HG02981 (cell line): ENCODE measurements around the gene PECR.

Source experiments
- ATAC-seq: cut with Tn5 transposase; IDR thresholded peaks from one replicate; pipeline ENCODE4 v1.9.1; 2021; ENCODE audit warnings: mild to moderate bottlenecking, moderate library complexity; ENCODE audit not compliant: unreplicated experiment

Gene PECR

DNA sequence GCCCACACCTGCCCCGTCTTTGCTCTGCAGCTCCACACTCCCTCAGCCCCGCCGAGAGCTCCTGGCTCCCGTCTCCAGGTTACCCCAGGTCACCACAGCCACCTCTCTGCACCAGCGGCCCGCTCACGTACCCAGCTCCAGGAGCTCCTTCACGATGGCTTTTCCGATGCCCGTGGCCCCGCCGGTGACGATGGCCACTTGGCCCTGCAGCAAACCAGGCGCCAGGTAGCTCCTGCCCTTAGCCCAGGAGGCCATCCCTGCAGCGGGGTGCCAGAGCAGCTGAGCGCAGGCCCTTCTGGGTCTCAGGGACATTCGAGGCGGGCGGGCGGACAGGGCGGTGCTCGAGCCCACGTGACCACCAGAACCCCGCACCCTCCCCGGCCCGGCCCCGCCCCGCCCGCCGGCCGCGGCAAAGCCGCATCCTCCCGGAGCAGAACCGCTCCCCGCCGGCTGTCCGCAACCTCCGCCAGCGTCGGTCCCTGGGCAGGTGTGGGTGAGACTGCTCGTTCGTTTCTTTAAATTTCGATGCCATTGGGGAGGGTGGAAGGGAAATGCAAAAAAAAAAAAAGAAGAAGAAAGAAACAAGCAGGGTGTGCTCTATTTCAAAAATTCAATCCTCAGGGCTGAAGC, at the start of gene PECR, which contains the start of gene TMEM169:
TSS of gene PECR (minus strand) at position 323 of the 630 bp plus-strand sequence. CDS start at position 255, 68 bp downstream.
TSS of gene TMEM169 (plus strand) at position 433 of the 630 bp plus-strand sequence. CDS start 14,045 bp downstream, outside the sequence.
- peak; percentile 94 for ATAC-seq

- ATAC-seq, result no peak
Measured at GRCh38 chr2:216130346-216130971, 48.9 kb upstream of the PECR start.

- ATAC-seq, result no peak
Measured at GRCh38 chr2:216126943-216127342, 45.3 kb upstream of the PECR start.

GRCh38 chr2:216121255-216121654, 39.6 kb upstream of the PECR start:
- ATAC-seq, result no peak

- no peak for ATAC-seq
Measured at GRCh38 chr2:216119986-216120385, 38.4 kb upstream of the PECR start.

DNA sequence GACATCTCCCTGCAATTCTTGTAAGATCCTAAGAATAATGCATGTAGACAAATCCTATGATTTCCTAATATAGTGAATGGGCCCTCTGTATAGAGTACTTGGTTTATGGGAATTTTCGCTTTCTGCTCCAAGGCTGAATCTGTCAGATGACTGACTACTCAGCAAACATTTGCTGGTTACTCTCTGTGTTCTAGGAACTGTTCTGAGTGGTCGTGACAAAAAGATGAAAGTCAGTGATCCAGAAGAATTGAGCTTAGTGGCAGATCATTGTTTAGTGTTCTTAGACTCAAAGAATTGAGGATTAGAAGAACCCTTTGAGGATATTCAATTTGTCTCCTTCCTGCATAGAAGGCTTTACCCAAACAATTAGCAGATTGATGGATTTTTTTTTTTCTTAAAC, 37.5 kb upstream of the PECR start:
- ATAC-seq, result no peak

DNA sequence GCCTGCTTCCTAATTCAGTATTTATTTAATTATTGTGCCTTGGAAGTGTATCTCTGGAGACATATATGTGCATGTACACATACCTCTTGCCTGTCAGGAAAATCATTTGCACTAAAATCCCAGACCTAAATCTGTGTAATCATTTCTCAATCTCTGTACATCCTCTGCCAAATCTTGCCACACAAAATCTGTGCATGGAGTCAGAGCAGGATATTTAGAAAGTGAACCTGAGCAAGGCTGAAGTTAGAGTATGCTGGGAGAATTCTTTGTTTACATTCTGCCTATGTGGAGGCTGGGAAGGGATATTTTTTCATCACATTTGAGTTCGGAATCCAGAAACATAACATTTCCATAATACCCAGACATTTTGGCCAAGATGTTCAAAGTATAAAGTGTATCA, 36.9 kb upstream of the PECR start:
- ATAC-seq, result no peak

DNA sequence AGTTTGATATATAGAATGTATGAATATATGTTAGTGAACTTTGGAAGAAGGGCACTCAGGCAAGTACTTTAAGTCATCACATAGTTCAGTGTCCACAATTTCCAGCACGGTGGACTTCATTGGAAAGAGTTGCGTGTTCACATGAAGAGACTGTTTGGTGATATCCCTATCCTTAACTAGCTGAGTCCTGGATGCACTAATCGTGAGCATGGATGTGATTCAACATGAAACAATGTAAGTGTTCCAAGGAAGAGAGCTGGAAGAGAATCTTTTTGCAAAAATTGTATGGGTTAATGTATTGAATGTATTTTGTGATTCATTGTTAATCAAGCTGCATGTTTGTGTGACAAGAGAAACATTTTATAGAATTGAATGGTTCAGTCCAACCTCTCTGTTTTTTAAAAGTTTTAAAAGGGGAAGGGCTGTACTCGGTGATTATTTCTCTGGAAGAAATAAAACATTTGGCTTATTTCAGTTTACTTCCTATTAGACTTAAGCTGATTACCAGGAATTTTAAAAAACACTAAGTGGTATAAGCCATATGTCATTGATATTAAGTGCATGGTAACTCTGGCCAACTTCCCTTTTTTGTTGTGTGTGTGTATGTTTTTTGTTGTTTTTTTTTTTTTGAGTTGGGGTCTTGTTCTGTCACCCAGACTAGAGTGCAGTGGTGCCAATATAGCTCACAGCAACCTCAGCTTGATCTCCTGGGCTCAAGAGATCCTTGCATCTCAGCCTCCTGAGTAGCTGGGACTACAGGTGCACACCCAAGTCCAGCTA, 36.1 kb upstream of the PECR start:
- ATAC-seq, result no peak

GRCh38 chr2:216116418-216116817, 34.8 kb upstream of the PECR start:
- no peak for ATAC-seq

DNA sequence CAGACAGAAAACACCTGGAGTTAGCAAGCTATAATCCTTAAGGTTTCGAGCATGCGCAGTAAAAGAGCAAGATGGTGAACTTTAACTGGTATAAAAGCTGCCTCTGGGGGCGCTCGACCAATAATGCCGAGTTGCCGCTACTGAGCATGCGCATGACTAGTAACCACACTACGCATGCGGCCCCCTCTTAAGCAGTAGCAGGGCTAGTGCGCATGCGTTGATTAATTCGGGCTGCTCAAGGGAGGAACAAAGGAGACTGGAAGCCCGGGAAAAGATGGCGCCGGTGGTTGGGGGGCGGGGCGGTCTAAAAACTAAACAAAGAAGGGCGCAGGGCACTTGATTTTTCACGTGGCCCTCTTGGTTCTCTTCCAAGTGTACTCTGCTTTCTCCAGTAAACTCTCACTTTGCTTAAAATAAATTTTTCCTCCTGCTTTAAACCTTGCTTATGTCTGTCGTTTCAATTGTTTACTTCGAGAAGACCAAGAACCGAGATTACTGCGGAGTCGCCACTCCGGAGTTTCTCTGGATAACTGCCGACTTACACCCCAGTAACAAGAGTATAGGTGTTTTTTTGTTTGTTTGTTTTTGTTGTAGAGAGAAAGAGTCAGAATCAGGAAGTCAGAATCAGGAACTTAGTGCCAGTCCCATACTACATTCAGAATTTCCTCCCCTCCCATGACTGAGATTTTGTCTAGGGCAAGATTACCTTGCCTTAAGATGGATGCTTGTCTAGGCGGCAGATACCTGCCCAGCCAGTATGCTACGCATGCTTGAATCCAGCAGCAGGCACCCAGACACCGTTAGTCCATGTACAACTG, 33.3 kb upstream of the PECR start:
- ATAC-seq, result peak; percentile 38

- no peak for ATAC-seq
Measured at GRCh38 chr2:216114382-216114713, 32.7 kb upstream of the PECR start.

- peak; percentile 76 for ATAC-seq
Measured at GRCh38 chr2:216113572-216113971, 32.0 kb upstream of the PECR start.

- ATAC-seq, result no peak
Measured at GRCh38 chr2:216112926-216113325, 31.3 kb upstream of the PECR start.

GRCh38 chr2:216111122-216111521, 29.5 kb upstream of the PECR start:
- no peak for ATAC-seq

- no peak for ATAC-seq
Measured at GRCh38 chr2:216110620-216111019, 29.0 kb upstream of the PECR start.

GRCh38 chr2:216109962-216110614, 28.5 kb upstream of the PECR start:
- peak; percentile 17 for ATAC-seq

DNA sequence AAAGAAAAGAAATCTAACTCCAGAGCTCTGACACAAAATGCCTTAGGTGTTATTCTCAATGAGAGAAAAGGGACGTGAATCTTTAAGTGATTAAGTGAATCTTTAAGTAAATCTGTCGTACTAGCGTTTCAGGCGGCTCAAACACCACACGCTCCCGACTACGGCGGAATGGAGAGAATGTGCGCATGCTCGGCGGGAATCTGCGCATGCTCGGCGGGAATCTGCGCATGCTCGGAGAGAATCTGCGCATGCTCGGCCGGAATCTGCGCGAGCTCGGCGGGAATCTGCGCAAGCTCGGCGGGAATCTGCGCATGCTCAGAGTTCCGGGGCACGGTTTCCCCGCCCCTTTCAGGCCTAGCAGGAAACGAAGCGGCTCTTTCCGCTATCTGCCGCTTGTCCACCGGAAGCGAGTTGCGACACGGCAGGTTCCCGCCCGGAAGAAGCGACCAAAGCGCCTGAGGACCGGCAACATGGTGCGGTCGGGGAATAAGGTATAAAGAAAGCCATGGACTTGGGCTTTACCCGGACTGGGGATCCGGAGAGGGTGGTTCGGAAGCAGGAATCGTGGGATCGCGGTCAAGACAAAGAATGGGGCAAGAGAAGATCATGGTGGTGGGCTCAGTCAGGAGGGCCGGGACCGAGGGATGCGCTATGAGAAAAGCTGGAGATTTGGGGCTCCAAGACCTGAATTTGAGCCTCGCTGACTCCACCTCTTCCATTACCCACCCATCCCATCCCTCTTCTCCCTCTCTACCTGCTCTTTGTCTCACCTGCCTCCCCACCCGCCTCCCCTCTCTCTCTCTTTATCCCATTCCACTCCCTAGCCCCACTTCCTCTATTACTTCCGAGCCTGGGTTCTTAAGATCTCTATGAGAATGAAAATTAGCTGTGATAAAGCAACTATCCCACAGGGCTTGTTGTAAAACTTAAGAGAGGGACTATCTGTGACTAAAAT, 27.6 kb upstream of the PECR start, which contains the start of gene XRCC5:
TSS of gene XRCC5 (plus strand) at position 382 of the 955 bp plus-strand sequence. CDS start at position 471, 89 bp downstream.
- peak; percentile 42 for ATAC-seq

- ATAC-seq, result no peak
Measured at GRCh38 chr2:216108310-216108966, 26.8 kb upstream of the PECR start.

GRCh38 chr2:216107760-216108159, 26.2 kb upstream of the PECR start:
- ATAC-seq, result no peak
